ENCODE results near the gene MST1. TPM values are rescaled to one million over a fixed set of nuclear protein-coding genes. Genes with fewer than 3 reads are reported as not detected.
"Not testable (repeated sequence)": the region's sequence is repeated elsewhere in the genome, so short reads cannot be mapped to it uniquely, and the experiment has no call there.

The MST1 gene
- polyA plus RNA-seq, 6 donors from 2014 or later = 0.41 to 1.8 (median 1.1) TPM; not detected in 3

GRCh38 chr3:49686769-49687423 is 2.4 kb downstream of the MST1 start:
- H3K36me3 Mint-ChIP-seq, H3K9me3 Mint-ChIP-seq, H3K27me3 Mint-ChIP-seq: not testable (repeated sequence)
- Mint-ChIP-seq H3K27ac (peak overlapping the region in 1 of 6 donors; percentile 54), H3K4me3 (peak overlapping the region in 7 of 8 donors; percentile 39 to 96 (median 68)), H3K4me1 (peaks cover 22 to 42% (median 38%) of the 10 kb centered on the region in 3 donors)
- ATAC-seq (ENCODE audit: low read depth in 2 of 2) = peak in 1 of 2 donors; percentile 4
- DNase-seq = peak; percentile 22

DNA sequence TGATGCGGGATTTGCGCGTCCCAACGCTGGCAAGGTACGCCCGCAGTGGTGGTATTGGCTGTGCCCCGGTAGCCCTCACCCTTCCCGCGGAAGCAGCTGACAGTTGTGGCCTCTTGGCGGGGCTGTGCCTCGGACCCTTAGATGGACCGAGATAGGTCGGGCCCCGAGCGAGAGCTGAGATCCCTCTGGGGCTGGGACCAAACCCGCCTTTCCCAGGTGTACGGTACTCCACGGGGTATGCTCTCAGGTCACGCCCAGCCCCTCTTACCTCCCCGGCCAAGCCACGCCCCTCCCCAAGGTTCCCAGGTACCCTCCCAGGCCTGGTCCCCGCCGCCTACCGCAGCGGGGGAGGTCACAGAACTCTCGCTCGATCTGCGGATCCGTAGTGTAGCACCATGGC is 2.9 kb downstream of the MST1 start:
- H3K27ac Mint-ChIP-seq, H3K9me3 Mint-ChIP-seq, H3K36me3 Mint-ChIP-seq, H3K27me3 Mint-ChIP-seq: not testable (repeated sequence)
- peaks cover 20 to 38% (median 37%) of the 10 kb centered on the region in 3 donors for H3K4me1 Mint-ChIP-seq
- DNase-seq (peak; percentile 21), ATAC-seq (ENCODE audit: low read depth in 2 of 2) (peak; percentile 12 to 14)
- peak overlapping the region; percentile 7 to 96 (median 78) for H3K4me3 Mint-ChIP-seq

DNA sequence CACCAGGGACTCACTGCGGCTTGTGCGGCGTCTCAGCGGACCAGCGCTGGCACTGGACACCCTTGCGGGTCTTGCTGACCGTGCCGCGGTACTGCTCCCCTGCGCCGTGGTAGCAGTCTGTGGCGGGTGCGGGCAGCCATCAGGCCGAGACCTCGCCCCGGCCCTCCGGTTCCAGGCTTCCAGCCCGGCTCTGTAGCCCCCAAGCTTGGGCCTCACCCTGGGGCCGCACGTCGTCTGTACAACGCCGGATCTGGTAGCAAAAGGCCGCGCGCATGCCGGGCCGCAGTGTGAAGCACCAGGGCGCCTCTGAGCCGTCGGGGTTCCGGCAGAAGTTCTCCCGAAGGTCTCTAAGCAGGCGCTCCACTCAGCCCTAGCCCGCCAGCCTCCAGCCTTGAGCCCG is 3.4 kb downstream of the MST1 start:
- H3K9me3 Mint-ChIP-seq, H3K36me3 Mint-ChIP-seq, H3K27ac Mint-ChIP-seq, H3K27me3 Mint-ChIP-seq, DNase-seq: not testable (repeated sequence)
- peak in 1 of 2 donors; percentile 2 for ATAC-seq (ENCODE audit: low read depth in 2 of 2)
- Mint-ChIP-seq H3K4me1 (peaks cover 15 to 34% (median 32%) of the 10 kb centered on the region in 3 donors), H3K4me3 (peak overlapping the region in 4 of 8 donors; percentile 77 to 96 (median 81))

DNA sequence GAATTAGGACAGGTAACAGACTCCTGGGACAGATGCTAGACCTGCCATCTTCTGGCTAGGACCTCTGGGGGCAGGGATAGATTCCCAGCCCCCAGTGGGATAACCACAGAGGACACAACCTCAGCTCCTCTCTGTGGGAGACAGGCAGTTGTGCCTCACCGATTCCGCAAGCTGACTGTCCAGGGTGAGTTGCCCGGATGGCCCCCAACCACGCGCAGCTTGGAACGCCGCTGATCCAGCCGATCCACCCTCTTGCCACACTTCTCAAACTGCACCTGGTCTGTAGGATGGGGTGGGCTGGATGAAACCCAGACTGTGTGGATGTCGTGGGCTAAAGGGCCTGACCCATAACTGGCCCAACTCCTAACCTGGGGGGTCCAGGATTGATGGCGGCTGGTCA is 4.2 kb downstream of the MST1 start:
- H3K27ac Mint-ChIP-seq = not testable (repeated sequence)

GRCh38 chr3:49684453-49684852 is 4.8 kb downstream of the MST1 start:
- not testable (repeated sequence) for DNase-seq; ATAC-seq (ENCODE audit: low read depth in 2 of 2); H3K27me3 Mint-ChIP-seq; H3K9me3 Mint-ChIP-seq; H3K27ac Mint-ChIP-seq
- Mint-ChIP-seq H3K4me3 (peak overlapping the region in 1 of 8 donors; percentile 15), H3K4me1 (peaks cover 13 to 25% (median 21%) of the 10 kb centered on the region in 3 donors), H3K36me3 (peaks cover 6 to 13% of the 10 kb centered on the region in 2 donors)

More for the DNA sequence above, 4.2 kb downstream of the MST1 start:
- not testable (repeated sequence) for H3K27me3 Mint-ChIP-seq; H3K36me3 Mint-ChIP-seq; ATAC-seq (ENCODE audit: low read depth in 2 of 2); H3K9me3 Mint-ChIP-seq; DNase-seq
- Mint-ChIP-seq H3K4me3 (peak overlapping the region in 4 of 8 donors; percentile 21 to 77 (median 42)), H3K4me1 (peaks cover 11 to 27% (median 26%) of the 10 kb centered on the region in 3 donors)

DNA sequence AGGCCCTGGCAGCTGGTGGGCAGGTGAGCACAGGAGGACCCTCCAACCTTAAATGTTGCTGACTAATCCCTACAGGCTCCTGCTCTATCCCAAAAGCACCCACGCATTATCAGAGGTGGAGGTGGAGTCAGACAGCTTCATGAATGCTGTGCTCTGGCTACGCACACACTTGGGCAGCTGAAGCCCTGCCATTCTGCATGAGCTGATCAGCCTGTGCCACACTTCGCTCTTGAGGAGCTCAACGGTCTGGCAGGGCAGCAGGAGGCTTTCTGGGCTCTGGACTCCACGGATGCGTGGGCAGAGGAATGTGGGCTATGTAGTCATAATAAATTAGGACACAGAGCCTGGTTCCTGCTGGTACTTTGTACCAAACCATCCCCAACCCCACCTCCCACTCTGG is 6.1 kb downstream of the MST1 start:
- no peaks in the 10 kb centered on the region for H3K9me3 Mint-ChIP-seq
- H3K27ac Mint-ChIP-seq = peak overlapping the region in 1 of 6 donors; percentile 47
- H3K27me3 Mint-ChIP-seq = no peaks in the 10 kb centered on the region
- peaks cover 8 to 13% of the 10 kb centered on the region in 2 donors for H3K36me3 Mint-ChIP-seq
- peak overlapping the region in 1 of 8 donors; percentile 53 for H3K4me3 Mint-ChIP-seq
- no peak for DNase-seq
- no peak for ATAC-seq (ENCODE audit: low read depth in 2 of 2)
- H3K4me1 Mint-ChIP-seq = peaks cover 9 to 12% (median 10%) of the 10 kb centered on the region in 3 donors

DNA sequence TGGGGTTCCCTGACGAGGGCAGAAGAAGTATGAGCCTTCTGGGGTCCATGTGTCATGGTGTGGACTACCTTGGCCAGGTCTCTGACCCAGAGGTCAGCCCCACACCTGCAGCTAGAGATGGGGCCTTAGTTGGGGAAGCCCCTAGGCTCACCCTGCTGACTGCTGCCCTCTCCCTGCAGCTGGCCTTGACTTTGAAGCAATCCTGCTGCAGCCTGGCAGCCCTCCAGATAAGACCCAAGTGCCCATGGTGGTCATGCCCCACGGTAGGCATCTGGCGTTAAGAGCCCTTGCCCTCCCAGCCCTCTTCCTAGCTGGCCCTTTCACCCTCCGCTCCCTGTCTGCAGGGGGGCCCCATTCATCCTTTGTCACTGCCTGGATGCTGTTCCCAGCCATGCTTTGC is 7.7 kb downstream of the MST1 start:
- no peak overlapping the region for H3K27ac Mint-ChIP-seq
- no peaks in the 10 kb centered on the region for H3K9me3 Mint-ChIP-seq
- H3K27me3 Mint-ChIP-seq = no peaks in the 10 kb centered on the region
- H3K4me3 Mint-ChIP-seq = no peak overlapping the region
- no peak for ATAC-seq (ENCODE audit: low read depth in 2 of 2)
- H3K36me3 Mint-ChIP-seq = peaks cover 10 to 13% of the 10 kb centered on the region in 2 donors
- H3K4me1 Mint-ChIP-seq = peaks cover 5 to 9% (median 7%) of the 10 kb centered on the region in 3 donors
- DNase-seq = no peak

DNA sequence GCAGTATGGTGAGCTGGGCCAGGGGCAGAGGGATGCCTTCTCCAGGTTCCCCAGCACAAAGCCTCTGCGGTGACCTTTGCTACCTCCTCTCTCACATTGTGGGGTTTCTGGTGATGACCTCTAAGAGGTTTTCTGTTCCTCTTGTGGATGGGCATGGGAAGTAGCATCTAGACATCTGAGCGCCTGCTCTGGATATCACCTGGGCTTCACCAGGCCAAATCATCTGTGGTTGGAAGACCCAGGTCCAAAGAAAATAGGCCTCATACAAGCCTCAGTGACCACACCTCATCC is 8.1 kb downstream of the MST1 start:
- peaks cover 10 to 13% of the 10 kb centered on the region in 2 donors for H3K36me3 Mint-ChIP-seq
- no peaks in the 10 kb centered on the region for H3K9me3 Mint-ChIP-seq
- no peaks in the 10 kb centered on the region for H3K27me3 Mint-ChIP-seq
- H3K4me1 Mint-ChIP-seq = peaks cover 5 to 7% (median 7%) of the 10 kb centered on the region in 3 donors
- no peak overlapping the region for H3K4me3 Mint-ChIP-seq
- no peak overlapping the region for H3K27ac Mint-ChIP-seq
- ATAC-seq (ENCODE audit: low read depth in 2 of 2) (no peak), DNase-seq (no peak)

DNA sequence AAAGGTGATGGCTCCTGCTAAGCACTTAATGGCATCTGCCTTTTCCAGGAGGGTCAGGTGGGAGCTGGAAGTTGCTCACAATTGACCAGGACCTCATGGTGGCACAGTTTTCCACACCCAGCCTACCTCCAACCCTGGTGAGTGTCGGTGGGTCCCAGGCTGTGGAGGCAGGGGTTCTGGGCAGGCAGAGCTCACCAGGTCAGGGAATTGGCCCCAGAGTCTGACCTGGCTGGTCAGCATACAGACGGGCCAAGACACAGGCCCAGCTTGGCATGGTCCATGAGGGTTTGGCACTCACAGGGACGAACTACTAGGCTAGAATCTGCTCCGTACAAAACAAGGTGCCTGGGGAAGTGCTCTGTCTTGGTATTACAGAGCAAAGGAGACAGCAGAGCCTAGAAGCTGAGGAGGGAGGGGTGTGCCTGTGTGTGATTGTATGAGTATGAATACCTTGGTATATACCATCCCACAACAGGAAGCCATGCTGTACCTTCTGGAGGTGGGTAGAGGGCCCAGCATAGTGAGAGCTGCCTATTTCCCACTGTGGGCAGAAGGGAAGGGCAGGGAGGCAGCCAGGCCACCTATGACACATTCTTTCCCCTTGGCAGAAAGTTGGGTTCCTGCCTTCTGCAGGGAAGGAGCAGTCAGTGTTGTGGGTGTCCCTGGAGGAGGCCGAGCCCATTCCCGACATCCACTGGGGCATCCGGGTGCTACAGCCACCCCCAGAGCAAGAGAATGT is 8.6 kb downstream of the MST1 start:
- ATAC-seq (ENCODE audit: low read depth in 2 of 2) (no peak), DNase-seq (no peak)
- Mint-ChIP-seq H3K27me3 (no peaks in the 10 kb centered on the region), H3K4me3 (no peak overlapping the region), H3K4me1 (peaks cover 7 to 9% (median 7%) of the 10 kb centered on the region in 3 donors), H3K36me3 (peaks cover 10 to 13% of the 10 kb centered on the region in 2 donors), H3K27ac (peak overlapping the region in 1 of 6 donors; percentile 30), H3K9me3 (no peaks in the 10 kb centered on the region)

- Mint-ChIP-seq H3K27me3 (no peaks in the 10 kb centered on the region), H3K9me3 (no peaks in the 10 kb centered on the region), H3K4me3 (peak overlapping the region in 5 of 8 donors; percentile 29 to 98 (median 95)), H3K27ac (no peak overlapping the region), H3K36me3 (peaks cover 10 to 13% of the 10 kb centered on the region in 2 donors), H3K4me1 (peaks cover 31 to 40% (median 32%) of the 10 kb centered on the region in 3 donors)
- ATAC-seq (ENCODE audit: low read depth in 2 of 2) (no peak), DNase-seq (no peak)
Observed at GRCh38 chr3:49675912-49676311, 13.4 kb downstream of the MST1 start.

DNA sequence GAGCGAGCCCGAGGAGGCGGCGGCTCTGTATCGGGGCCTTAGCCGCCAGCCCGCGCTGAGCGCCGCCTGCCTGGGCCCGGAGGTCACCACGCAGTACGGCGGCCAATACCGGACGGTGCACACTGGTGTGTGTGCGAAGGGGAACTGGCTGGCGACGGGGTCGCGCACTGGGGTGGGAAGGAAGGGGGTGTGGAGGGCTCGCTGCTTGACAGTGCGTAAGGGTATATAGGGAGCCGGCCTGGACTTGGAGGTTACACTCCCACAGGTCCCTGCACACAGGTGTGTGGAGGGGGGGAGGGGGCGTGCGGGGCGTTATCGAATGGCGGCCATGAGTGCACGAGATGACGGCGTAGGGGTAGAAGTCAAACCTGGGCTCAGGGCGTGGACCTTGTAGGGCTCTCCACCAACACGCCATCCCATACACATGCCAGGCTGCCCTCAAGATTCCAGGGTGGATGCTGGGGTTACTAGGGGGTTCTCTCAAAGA is 14.7 kb downstream of the MST1 start:
- Mint-ChIP-seq H3K4me1 (peaks cover 26 to 33% (median 32%) of the 10 kb centered on the region in 3 donors), H3K27ac (peak overlapping the region in 4 of 6 donors; percentile 93 to 99 (median 98)), H3K27me3 (no peaks in the 10 kb centered on the region), H3K9me3 (no peaks in the 10 kb centered on the region), H3K36me3 (peaks cover 1 to 4% of the 10 kb centered on the region in 2 donors), H3K4me3 (peak overlapping the region; percentile 93 to 98 (median 96))
- ATAC-seq (ENCODE audit: low read depth in 2 of 2) (peak; percentile 1 to 5), DNase-seq (no peak)

DNA sequence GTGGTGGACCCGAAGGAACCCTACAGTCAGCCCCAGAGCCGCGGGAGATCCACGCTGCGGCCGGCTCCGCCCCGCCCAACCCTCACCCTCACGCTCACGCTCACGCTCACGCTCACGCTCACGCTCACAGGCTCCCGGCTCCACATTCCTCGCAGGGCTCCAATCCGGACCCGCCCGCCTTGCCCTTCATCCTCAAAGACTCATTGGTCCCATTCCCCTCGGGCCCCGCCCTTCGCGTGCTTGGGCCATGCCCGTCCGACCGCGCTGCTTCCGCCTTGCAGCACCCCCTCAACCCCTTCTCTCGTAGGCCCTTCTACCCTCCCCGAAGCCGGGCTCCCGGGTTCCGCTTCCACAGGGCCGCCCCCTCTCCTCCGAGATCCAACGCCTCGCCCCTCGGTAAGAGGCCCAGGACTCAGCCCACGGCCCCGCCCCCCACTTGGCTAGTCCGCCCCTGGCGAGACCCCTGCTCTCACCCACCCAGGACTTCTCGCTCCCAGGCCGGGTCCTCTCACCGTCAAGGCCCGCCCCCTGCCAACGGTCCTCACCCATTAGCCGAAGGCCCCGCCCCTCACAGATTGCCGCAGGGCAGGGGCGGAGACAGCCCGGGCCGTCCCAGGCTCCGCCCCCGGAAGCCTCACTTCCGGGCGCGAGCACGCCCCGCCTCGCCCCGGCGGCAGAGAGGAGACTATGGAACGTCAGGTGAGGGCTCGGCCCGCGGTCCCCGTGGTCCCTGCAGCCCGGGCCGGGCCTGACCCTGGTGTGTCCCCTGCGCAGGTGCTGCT is 15.4 kb downstream of the MST1 start, which contains the start of gene APEH:
Gene APEH, plus strand, starts transcription at position 637 of the 782 bp plus-strand sequence. Its CDS starts 51 bp downstream, at position 688.
- H3K27me3 Mint-ChIP-seq = no peaks in the 10 kb centered on the region
- H3K27ac Mint-ChIP-seq = peak within 1 kb of the TSS; percentile 97 to 99 (median 98)
- peak within 1 kb of the TSS; percentile 93 to 98 (median 96) for H3K4me3 Mint-ChIP-seq
- no peaks in the 10 kb centered on the region for H3K9me3 Mint-ChIP-seq
- peaks cover 0 to 4% of the 10 kb centered on the region in 2 donors for H3K36me3 Mint-ChIP-seq
- ATAC-seq (ENCODE audit: low read depth in 2 of 2) (peak; percentile 83 to 85), DNase-seq (peak; percentile 99)
- peaks cover 26 to 33% (median 32%) of the 10 kb centered on the region in 3 donors for H3K4me1 Mint-ChIP-seq
